Liver (tissue), 9 donors: ENCODE data around the gene ZFC3H1. TPM values are rescaled to one million over a fixed set of nuclear protein-coding genes. Genes with fewer than 3 reads are reported as not detected.

Experiments
- DNase-seq: peaks from one replicate; pipeline ENCODE4 v3.0.0-alpha.2; 2017; ENCODE audit warnings: low spot score
- H3K27ac ChIP-seq, 2 donors: one replicate each; pipeline ENCODE4 v1.7.0; 2013; ENCODE audit warnings: inconsistent platforms in 2 of 2, low read length in 2 of 2, control low read depth in 1 of 2, low read depth in 1 of 2, mild to moderate bottlenecking in 1 of 2
- H3K27me3 ChIP-seq, 4 donors: one replicate each; pipeline versions ENCODE4 v1.6.1 to v1.7.0; 2013; ENCODE audit warnings: low read length in 3 of 4, inconsistent platforms in 1 of 4, mild to moderate bottlenecking in 1 of 4, moderate library complexity in 1 of 4; ENCODE audit not compliant: control insufficient read depth in 4 of 4, insufficient read depth in 4 of 4
- H3K36me3 ChIP-seq, 4 donors: one replicate each; pipeline versions ENCODE4 v1.6.1 to v1.7.0; 2013; ENCODE audit warnings: low read length in 3 of 4, mild to moderate bottlenecking in 3 of 4, low read depth in 1 of 4, moderate library complexity in 1 of 4; ENCODE audit not compliant: control insufficient read depth in 4 of 4, insufficient read depth in 3 of 4
- H3K4me1 ChIP-seq, 4 donors: one replicate each; pipeline versions ENCODE4 v1.6.1 to v1.7.0; 2013; ENCODE audit warnings: low read length in 3 of 4, mild to moderate bottlenecking in 3 of 4, moderate library complexity in 1 of 4; ENCODE audit not compliant: control insufficient read depth in 4 of 4, insufficient read depth in 4 of 4
- H3K4me3 ChIP-seq, 3 donors: one replicate each; pipeline versions ENCODE4 v1.6.1 to v1.7.0; 2013; ENCODE audit warnings: low read length in 3 of 3, control low read depth in 1 of 3, low read depth in 1 of 3, mild to moderate bottlenecking in 1 of 3
- H3K9ac ChIP-seq, 2 donors: one replicate each; pipeline ENCODE4 v1.7.0; 2013; ENCODE audit warnings: low read length in 2 of 2, mild to moderate bottlenecking in 2 of 2, moderate library complexity in 2 of 2, control low read depth in 1 of 2, low read depth in 1 of 2
- H3K9me3 ChIP-seq, 4 donors: one replicate each; pipeline versions ENCODE4 v1.6.1 to v1.7.0; 2013; ENCODE audit warnings: low read length in 3 of 4; ENCODE audit not compliant: control insufficient read depth in 4 of 4
- FOXA2 ChIP-seq: IDR thresholded peaks from 2 replicates; pipeline ENCODE4 v1.6.1; 2016; ENCODE audit warnings: antibody characterized with exemption
- GABPA ChIP-seq, 2 donors: IDR thresholded peaks in 1 of 2; conservative IDR thresholded peaks in 1 of 2; 2 replicates each; pipeline ENCODE4 v1.6.1; 2016; ENCODE audit warnings: antibody characterized with exemption in 2 of 2, mild to moderate bottlenecking in 1 of 2, moderate library complexity in 1 of 2
- HNF4A ChIP-seq, 2 donors: conservative IDR thresholded peaks; 2 replicates each; pipeline ENCODE4 v1.6.1; 2016; ENCODE audit warnings: antibody characterized with exemption in 2 of 2, mild to moderate bottlenecking in 2 of 2
- RXRA ChIP-seq, 2 donors: IDR thresholded peaks; 2 replicates each; pipeline ENCODE4 v1.6.1; 2017 to 2018; ENCODE audit warnings: antibody characterized with exemption in 2 of 2, mild to moderate bottlenecking in 1 of 2
- WGBS: extraction: QIAGEN DNeasy Blood & Tissue Kit; methylation state at CpG from one replicate; pipeline ENCODE4 v1.1.7; 2013; 5-methylcytosine and 5-hydroxymethylcytosine counted together
- polyA plus RNA-seq, 2 donors: library from polyadenylated mRNA; stranded (reverse) in 1 of 2; unstranded in 1 of 2; fragments of 200-250 nt in 1 of 2; fragments of >200 nt in 1 of 2; fragmentation: Nextera tagmentation in 1 of 2; extraction: Ambion mirVana in 1 of 2; gene quantifications; one replicate each; pipeline versions ENCODE4 v1.2.1 to v1.2.3, GENCODE V29; 2013 to 2015
- total RNA-seq, 2 donors: library from RNA; depleted of rRNA; stranded (reverse); fragments of >200 nt; gene quantifications; one replicate each; pipeline ENCODE4 v1.2.3, GENCODE V29; 2014
- TF ChIP-seq, protein P1 (sequence below): IDR thresholded peaks from 2 replicates; pipeline ENCODE4 v1.6.1; 2016; ENCODE audit warnings: antibody characterized with exemption
- TF ChIP-seq, protein P2 (sequence below): fragments of 150-350 bp; IDR thresholded peaks from 2 replicates; pipeline ENCODE4 v1.5.1; 2017; ENCODE audit warnings: improper control_type of control experiment, low read depth, low read length; ENCODE audit not compliant: missing input control
- donor health status: healthy.
- donor health status: healthy.
- donor health status: healthy.
- donor health status: healthy.
- donor health status: healthy.

Gene ZFC3H1
- total and polyA plus RNA-seq, 4 donors, result 3.4 to 32.3 (median 8.6) TPM

DNA sequence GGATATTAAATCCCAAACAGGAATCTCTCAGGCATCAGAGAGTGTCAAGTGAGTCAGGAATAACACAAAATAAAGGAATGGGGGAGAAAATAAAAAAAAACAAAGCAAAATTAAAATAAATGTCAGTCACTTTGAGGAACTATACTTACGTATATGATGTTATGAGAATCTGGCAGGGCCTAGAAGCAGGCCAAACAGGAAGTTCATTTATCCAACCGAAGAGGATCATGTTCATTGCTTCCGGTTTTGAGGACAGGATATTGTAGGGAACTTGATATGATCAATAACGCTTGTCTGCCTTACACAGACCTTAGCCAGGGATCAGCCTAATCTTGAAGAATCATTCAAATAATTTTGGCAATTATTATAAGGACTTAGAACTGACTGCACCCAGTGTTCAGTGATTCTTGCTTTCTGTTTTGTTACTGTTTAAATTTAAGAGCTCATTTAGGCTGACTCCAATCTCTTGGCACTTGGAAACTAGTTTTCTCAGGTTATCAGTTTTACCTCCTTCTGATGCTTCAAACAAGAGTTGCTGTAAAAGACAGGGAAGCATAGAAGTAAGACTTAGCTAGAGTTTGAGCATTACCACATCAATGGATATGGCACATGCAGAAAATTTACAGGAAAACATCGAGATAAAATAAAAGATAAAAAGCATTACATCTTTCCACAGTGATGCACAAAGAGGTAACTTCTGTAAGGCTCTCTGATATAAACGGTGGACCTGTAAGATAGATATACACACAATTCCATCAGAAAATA is 53.4 kb downstream of the ZFC3H1 start:
- peaks cover 6 to 60% (median 56%) of the 10 kb centered on the region in 4 donors for H3K36me3 ChIP-seq
- peak in 1 of 2 donors; percentile 19 for TF ChIP-seq GABPA (IDR thresholded peaks at IDR 0.05 in 1 of 2, conservative IDR thresholded peaks at IDR 0.05 in 1 of 2)
- no peak for TF ChIP-seq FOXA2

DNA sequence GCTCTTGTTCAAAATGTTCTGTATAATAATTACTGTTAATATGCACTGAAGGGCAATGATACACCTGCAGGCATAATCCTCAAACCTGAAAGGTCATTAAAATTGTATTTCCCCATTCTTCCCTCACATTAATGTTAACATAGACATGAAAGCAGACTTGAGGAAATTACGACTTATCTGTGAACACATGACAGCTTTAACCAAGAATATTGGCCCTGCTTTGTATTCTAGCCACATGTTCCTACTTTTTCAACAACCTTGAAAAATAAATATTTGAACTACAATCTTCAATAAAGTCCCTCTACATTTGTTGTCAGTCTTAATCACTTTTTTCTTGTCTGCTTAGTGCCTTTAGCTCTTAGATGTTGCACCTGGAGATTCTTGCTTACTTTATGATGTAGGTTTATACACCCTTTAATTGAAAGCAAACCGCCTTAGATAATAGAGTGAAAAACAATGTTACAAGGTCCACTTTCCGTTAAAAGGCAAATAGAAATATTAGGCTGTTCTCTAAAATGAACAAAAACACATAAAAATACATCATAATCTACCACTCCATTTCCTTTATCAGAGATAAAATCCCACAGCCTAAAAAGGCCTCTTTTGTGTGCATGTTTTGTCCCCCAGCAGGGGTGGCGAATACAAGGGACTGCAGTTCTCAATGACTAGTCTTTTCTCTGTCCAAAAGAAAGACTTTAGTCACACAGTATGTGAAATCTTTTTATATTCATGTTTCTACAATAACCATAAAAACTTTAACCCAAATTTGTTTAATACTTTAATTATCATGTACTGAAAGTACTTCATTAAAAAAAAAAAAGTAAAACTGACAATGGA is 55.9 kb downstream of the ZFC3H1 start:
- H3K36me3 ChIP-seq, result peaks cover 6 to 42% (median 34%) of the 10 kb centered on the region in 4 donors
- no peak overlapping the region for H3K9ac ChIP-seq
- H3K4me3 ChIP-seq, result no peak overlapping the region
- no peaks in the 10 kb centered on the region for H3K9me3 ChIP-seq
- H3K27me3 ChIP-seq, result no peaks in the 10 kb centered on the region
- peaks cover 0 to 7% (median 3%) of the 10 kb centered on the region in 4 donors for H3K4me1 ChIP-seq
- no peak overlapping the region for H3K27ac ChIP-seq
- TF ChIP-seq HNF4A (conservative IDR thresholded peaks at IDR 0.05), result no peak
- no peak for TF ChIP-seq RXRA (IDR thresholded peaks at IDR 0.05)
- 85% methylated on average over 4 of the region's 4 CpGs for WGBS
- DNase-seq, result no peak

More for the DNA sequence above, 53.4 kb downstream of the ZFC3H1 start:
- Histone ChIP-seq H3K27me3 (no peaks in the 10 kb centered on the region), H3K27ac (no peak overlapping the region), H3K9me3 (no peaks in the 10 kb centered on the region), H3K4me3 (no peak overlapping the region), H3K9ac (no peak overlapping the region), H3K4me1 (peaks cover 0 to 2% (median under 1%) of the 10 kb centered on the region in 4 donors)
- no peak for DNase-seq
- WGBS, result 74% methylated on average over 6 of the region's 6 CpGs

DNA sequence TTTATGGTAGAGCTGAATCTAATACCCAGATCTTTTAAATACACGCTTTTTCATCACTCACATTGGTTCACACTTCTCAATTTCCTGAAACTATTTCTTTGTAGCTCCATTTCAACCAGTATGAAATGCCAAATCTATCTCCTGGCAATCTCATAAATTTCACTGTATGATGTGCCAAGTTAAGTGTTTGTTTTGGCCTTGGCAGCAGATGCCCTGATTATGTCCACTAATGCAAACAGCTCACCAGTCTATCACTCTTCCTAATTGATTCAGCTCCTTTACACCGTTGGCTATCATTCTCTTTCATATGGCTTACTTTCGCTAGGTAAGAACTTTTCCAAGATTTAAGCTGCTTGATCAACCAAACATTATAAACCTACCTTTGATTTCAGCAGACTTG is 58.6 kb downstream of the ZFC3H1 start:
- peak; percentile 26 for TF ChIP-seq FOXA2
- TF ChIP-seq, protein P1, sequence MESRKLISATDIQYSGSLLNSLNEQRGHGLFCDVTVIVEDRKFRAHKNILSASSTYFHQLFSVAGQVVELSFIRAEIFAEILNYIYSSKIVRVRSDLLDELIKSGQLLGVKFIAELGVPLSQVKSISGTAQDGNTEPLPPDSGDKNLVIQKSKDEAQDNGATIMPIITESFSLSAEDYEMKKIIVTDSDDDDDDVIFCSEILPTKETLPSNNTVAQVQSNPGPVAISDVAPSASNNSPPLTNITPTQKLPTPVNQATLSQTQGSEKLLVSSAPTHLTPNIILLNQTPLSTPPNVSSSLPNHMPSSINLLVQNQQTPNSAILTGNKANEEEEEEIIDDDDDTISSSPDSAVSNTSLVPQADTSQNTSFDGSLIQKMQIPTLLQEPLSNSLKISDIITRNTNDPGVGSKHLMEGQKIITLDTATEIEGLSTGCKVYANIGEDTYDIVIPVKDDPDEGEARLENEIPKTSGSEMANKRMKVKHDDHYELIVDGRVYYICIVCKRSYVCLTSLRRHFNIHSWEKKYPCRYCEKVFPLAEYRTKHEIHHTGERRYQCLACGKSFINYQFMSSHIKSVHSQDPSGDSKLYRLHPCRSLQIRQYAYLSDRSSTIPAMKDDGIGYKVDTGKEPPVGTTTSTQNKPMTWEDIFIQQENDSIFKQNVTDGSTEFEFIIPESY, result no peak
- TF ChIP-seq, protein P2, sequence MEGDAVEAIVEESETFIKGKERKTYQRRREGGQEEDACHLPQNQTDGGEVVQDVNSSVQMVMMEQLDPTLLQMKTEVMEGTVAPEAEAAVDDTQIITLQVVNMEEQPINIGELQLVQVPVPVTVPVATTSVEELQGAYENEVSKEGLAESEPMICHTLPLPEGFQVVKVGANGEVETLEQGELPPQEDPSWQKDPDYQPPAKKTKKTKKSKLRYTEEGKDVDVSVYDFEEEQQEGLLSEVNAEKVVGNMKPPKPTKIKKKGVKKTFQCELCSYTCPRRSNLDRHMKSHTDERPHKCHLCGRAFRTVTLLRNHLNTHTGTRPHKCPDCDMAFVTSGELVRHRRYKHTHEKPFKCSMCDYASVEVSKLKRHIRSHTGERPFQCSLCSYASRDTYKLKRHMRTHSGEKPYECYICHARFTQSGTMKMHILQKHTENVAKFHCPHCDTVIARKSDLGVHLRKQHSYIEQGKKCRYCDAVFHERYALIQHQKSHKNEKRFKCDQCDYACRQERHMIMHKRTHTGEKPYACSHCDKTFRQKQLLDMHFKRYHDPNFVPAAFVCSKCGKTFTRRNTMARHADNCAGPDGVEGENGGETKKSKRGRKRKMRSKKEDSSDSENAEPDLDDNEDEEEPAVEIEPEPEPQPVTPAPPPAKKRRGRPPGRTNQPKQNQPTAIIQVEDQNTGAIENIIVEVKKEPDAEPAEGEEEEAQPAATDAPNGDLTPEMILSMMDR, result no peak
- 49% methylated on average over 3 of the region's 3 CpGs for WGBS
- no peaks in the 10 kb centered on the region for H3K9me3 ChIP-seq
- no peak overlapping the region for H3K4me3 ChIP-seq
- no peaks in the 10 kb centered on the region for H3K27me3 ChIP-seq
- H3K9ac ChIP-seq, result no peak overlapping the region
- H3K27ac ChIP-seq, result no peak overlapping the region
- H3K4me1 ChIP-seq, result peaks cover 0 to 7% (median 3%) of the 10 kb centered on the region in 4 donors
- H3K36me3 ChIP-seq, result peaks cover 0 to 19% (median 13%) of the 10 kb centered on the region in 4 donors
- no peak for DNase-seq
